Sigmoid colon (tissue), 4 donors: Measurements from ENCODE around the gene MRM2.

ENCODE experiments used
- CTCF ChIP-seq, 4 experiments: fragments of 450-650 bp in 3 of 4; fragments of 200-600 bp in 1 of 4; IDR thresholded peaks; one replicate each; pipeline ENCODE4 v1.5.1; 2016 to 2019; ENCODE audit warnings: antibody characterized with exemption in 4 of 4, mild to moderate bottlenecking in 3 of 4, moderate library complexity in 2 of 4
- EP300 ChIP-seq, 4 donors: sonication (generic); formaldehyde crosslinking; IDR thresholded peaks; one replicate each; pipeline ENCODE4 v1.6.1; 2017; ENCODE audit warnings: antibody characterized with exemption in 4 of 4
- POLR2A ChIP-seq, 2 donors: fragments of 450-650 bp; IDR thresholded peaks; one replicate each; pipeline ENCODE4 v1.6.1; 2016; ENCODE audit warnings: antibody characterized with exemption in 2 of 2, mild to moderate bottlenecking in 2 of 2, moderate library complexity in 2 of 2
- POLR2AphosphoS5 ChIP-seq, 4 donors: sonication (generic); formaldehyde crosslinking; IDR thresholded peaks; one replicate each; pipeline ENCODE4 v1.6.1; 2017; ENCODE audit warnings: antibody characterized with exemption in 4 of 4

- TF ChIP-seq CTCF (IDR thresholded peaks at IDR 0.05) (no peak), POLR2A (IDR thresholded peaks at IDR 0.05) (no peak), POLR2AphosphoS5 (IDR thresholded peaks at IDR 0.05) (peak in 3 of 4 donors; percentile 26 to 63 (median 27)), EP300 (IDR thresholded peaks at IDR 0.05) (no peak)
These were observed 9.1 kb downstream of the MRM2 start, which contains the start of gene MAD1L1 for GRCh38 chr7:2232766-2233520.
